Nucleus accumbens (tissue), 56 donors: ENCODE data around the gene KDM4B.
"Not testable (repeated sequence)": the region's sequence is repeated elsewhere in the genome, so short reads cannot be mapped to it uniquely, and the experiment has no call there.

Experiments
- DNase-seq, 56 donors: peaks; one replicate each; lab custom pipeline; 2025; lab: John Stamatoyannopoulos, UW

KDM4B gene

DNA sequence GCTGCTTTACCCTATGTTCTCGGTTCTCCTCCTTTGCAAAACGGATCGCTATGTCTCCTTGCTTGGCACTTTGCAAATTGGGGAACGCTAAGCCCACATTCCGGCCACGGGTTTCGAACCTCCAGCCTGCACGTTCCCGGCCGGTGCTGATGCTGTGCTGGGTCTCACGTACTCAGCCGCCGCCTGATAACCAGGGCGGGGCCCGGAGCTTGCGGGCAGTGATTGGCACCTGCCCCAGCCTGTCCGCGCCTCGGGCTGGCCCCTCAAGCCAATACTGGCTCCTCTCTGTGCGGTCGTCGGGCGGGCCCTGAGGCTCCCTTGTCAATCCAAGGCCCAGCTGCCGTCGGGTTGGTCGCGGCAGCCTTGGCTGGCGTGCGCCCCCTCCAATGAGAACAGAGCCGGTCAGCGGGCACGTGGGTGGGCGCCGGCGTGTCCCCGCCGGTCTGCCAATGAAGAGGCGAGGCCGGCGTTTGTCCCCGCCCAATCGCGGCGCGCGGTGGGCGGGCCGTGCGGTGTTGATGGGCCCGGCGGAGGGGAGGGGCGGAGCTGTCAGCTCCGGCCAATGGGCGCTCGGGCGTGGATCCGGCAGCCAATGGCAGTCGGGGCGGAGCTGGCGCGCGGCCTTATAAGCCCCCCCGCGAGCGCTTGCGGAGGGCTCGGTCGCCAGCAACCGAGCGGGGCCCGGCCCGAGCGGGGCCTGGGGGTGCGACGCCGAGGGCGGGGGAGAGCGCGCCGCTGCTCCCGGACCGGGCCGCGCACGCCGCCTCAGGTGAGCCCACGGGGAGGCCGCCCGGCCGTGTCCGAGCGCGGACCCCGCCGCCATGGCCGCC, at the start of gene KDM4B:
TSS of gene KDM4B (plus strand) at position 652 of the 830 bp plus-strand sequence. CDS start 63,778 bp downstream, outside the sequence.
- peak; percentile 85 to 100 (median 99) for DNase-seq

DNA sequence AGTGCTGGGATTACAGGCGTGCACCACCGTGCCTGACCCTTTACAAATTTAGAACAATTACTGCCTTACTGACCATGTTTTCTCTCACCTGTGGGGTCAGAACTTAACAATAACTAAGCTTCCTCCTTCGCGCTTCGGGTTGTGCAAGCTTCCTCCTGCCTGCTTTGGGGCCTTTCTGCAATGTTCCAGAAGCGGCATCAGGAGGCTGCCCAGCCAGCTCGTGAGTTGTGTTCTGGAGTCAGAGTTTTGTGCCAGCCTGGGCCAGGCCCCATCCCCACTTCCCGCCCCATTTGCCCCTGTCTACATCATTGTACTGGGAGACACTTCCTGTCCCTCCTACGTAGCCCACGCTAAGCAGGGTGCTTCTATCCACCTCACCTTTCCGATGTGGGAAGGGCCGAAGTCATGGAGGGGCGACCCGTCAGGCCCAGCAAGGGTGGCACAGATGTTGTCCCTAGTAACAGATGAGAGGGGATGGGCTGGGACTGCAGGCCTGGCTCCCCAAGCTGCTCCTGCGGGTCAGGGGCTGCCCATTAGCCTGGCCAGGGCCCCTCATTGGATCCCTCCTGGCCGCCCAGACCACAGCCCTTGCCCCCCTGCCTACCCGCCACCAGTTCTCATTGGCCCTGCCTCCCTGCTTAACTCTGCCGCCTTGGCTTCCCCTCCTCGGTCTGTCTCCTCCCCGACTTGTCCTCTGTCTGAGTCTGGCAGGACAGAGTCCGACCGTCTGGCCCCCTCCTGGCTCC, 46.2 kb upstream of the KDM4B start:
- peak in 2 of 56 donors; percentile 9 to 27 for DNase-seq

DNA sequence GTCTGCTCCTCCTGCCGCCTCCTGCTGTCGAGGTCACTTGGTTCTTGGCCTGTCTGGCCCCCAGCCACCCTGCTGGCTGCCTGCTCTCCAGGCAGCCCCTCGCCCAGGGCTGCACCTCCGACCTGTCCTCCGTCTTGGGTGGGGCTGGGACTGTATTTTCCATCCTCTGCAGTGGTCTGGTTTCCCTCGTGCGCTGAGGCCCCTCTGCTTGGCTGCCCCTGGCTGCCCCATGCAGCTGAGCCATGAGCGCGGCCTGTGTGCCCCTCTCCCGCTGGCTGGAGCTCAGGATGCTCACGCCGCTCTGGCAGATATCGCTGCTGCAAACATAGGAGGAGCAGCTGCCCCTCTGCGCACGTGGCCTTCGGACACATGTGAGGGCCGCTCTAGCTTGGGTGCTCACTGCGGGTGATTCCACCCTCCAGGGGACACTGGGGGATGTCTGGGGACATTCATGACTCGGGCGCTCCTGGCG, 45.6 kb upstream of the KDM4B start:
- DNase-seq: no peak

DNA sequence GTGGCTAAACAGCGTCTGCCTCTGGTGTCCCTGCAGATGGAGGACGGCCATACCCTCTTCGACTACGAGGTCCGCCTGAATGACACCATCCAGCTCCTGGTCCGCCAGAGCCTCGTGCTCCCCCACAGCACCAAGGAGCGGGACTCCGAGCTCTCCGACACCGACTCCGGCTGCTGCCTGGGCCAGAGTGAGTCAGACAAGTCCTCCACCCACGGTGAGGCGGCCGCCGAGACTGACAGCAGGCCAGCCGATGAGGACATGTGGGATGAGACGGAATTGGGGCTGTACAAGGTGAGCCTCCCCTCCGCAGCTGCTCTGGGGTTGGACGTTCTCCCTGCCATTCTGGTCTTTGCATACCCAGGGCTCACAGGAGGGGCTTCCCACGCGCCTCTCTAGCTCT, 39.7 kb upstream of the KDM4B start:
- DNase-seq: no peak

DNA sequence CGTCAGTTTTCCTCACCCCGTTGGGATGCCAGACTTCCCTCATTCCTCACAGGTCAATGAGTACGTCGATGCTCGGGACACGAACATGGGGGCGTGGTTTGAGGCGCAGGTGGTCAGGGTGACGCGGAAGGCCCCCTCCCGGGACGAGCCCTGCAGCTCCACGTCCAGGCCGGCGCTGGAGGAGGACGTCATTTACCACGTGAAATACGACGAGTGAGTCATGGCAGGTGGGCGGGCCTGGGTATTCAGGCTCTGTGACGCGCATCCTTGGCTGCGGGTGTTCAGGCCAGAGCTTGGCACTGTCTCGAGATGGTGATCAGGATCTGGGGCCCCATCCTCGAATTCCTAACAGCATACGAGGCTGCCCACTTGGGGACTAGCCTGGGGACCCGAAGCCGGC, 38.2 kb upstream of the KDM4B start:
- DNase-seq: no peak

DNA sequence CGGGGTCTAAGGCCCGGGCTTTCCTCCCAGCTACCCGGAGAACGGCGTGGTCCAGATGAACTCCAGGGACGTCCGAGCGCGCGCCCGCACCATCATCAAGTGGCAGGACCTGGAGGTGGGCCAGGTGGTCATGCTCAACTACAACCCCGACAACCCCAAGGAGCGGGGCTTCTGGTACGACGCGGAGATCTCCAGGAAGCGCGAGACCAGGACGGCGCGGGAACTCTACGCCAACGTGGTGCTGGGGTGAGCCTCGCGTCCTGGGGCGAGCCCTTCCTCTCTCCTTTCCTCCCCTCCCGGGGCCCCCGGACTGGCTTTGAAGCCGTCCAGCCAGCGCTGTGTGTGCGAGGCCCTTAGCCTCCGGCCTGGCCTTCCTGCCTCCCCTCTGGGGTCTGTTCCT, 36.2 kb upstream of the KDM4B start:
- no peak for DNase-seq

DNA sequence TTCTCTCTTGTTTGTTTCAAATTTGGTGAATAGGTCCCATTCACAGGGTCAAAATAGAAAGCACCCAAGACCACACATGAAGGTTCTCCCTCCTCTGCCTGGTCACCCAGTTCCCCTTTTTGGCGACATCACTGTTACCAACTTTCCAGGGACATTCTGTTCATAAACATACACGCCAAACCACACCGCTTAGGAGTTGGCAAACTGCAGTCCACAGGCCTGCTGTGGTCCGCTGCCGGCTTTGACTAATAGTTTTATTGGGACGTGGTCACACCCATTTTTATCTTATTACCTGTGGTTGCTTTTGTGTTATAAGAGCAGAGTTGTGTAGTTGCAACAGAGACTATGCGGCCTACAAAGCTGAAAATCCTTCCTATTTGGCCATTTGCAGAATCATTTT, 35.4 kb upstream of the KDM4B start:
- DNase-seq: peak in 1 of 56 donors; percentile 6

DNA sequence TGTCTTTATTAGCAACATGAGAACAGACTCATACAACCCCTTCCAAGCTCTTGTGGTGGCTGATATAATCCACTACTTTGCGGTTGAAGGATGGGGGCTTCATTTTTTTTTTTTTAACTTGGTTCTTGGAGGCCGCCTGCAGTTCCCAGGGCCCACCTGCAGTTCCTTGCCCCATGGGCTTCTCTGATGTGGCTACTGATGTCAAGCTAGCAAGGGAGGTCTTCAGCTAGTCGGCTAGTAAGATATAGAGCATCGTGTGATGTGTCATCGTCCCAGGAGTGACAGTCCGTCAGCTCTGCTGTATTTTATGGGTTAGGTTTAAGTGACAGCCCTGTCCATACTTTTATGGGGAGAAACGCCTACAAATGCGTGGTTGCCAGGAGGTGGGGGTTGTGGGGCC, 33.5 kb upstream of the KDM4B start:
- DNase-seq: no peak

DNA sequence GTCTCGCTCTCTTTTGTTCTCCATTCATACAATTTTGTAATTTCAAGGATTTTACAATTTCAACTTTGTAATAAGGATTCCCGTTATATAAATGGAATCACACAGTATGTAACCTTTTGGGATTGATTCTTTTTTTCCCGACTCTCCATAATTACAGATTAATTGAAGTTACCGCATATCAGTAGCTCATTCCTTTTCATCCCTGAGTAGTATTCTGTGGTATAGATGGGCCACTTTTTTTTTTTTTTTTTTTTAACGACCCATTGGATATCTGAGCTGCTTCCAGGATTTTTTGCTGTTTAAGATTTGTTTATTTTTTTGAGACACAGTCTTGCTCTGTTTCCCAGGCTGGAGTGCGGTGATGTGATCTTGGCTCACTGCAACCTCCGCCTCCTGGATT, 31.9 kb upstream of the KDM4B start:
- DNase-seq: no peak

DNA sequence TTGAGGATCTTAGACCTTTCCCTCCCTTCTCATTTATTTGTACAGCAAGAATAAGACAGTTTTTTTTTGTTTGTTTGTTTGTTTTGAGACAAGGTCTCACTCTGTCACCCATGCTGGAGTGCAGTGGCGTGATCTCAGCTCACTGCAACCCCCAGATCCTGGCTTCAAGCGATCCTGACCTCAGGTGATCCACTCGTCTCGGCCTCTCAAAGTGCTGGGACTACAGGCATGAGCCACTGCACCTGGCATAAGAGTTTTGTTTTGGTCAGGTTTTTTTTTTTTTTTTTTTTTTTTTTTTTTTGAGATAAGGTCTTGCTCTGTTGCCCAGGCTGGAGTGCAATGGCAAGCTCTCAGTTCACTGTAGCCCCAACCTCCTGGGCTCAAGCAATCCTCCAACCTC, 30.5 kb upstream of the KDM4B start:
- not testable (repeated sequence) for DNase-seq

DNA sequence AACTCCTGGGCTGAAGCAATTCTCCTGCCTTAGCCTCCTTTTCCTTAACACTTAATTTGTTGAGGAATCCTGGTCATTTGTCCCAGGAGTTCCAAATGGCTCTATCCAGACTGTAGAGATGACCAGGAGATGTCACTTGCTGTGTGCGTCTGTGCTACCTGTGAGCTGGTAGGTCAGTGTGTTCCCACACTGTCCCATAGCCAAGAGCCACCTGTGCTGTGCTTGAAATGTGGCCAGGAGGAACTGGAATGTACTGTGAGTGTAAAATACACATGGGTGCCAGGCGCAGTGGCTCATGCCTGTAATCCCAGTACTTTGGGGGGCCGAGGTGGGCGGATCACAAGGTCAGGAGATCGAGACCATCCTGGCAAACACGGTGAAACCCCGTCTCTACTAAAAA, 29.4 kb upstream of the KDM4B start:
- DNase-seq: no peak

DNA sequence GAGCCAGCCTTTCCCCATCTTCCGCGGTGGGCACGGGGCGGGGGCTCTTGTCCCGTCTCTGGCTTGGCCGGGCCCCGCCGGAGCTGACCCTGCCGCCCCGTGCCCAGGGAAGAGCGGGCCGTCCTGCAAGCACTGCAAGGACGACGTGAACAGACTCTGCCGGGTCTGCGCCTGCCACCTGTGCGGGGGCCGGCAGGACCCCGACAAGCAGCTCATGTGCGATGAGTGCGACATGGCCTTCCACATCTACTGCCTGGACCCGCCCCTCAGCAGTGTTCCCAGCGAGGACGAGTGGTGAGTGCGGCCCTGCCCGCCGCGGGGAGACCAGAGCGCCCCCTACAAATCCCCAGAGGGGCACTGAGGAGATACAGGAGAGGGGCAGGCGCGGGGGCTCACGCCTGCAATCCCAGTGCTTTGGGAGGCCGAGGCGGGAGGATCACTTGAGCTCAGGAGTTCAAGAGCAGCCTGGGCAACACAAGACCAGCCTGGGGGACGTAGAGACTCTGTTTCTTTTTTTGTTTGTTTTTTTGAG, 27.2 kb upstream of the KDM4B start:
- not testable (repeated sequence) for DNase-seq

DNA sequence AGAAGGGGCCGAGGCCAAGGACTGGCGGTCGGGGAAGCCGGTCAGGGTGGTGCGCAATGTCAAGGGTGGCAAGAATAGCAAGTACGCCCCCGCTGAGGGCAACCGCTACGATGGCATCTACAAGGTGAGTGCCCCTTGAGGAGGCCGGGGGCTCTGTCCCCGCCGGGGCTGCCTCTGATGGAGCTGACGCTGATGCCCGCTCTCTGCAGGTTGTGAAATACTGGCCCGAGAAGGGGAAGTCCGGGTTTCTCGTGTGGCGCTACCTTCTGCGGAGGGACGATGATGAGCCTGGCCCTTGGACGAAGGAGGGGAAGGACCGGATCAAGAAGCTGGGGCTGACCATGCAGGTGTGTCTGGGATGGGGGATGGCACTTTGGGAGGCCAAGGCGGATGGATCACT, 18.3 kb upstream of the KDM4B start:
- not testable (repeated sequence) for DNase-seq

DNA sequence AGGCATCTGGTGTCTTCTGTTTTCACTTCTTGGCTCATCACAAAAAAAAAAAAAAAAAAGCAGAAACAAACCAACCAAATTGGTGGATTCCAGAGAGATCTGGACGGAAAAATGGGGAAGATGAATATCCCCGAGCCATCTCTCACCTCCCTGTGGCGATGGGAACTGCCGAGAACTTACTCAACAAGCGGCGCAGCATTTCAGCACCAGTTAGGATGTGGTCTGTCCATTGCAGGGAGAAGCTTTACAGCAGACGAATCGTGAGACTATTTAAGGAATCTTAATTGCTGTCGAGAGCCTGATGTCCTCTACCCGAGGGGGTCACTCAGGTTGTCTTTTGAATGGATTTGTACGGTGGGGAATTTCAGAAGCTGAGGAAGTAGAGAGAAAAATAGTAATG, 17.3 kb upstream of the KDM4B start:
- no peak for DNase-seq

DNA sequence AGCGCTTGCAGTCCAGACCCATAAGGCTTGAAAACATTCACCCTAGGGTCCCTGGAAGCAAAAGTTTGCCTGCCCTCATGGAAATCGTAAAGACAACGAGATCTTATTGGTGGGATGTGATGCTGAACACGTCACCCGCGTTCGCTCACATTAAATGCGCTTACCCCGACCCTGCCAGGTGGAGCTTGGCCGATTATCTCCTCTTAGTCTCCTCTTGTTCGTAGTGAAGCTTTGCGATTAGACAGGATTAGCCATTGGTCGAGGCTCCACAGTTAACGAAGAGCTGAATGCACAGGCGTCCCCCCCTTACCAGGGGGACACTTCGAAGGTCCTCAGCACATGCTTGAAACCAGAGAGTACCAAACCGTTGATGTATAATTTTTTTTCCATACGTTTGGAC, 16.0 kb upstream of the KDM4B start:
- DNase-seq: no peak

DNA sequence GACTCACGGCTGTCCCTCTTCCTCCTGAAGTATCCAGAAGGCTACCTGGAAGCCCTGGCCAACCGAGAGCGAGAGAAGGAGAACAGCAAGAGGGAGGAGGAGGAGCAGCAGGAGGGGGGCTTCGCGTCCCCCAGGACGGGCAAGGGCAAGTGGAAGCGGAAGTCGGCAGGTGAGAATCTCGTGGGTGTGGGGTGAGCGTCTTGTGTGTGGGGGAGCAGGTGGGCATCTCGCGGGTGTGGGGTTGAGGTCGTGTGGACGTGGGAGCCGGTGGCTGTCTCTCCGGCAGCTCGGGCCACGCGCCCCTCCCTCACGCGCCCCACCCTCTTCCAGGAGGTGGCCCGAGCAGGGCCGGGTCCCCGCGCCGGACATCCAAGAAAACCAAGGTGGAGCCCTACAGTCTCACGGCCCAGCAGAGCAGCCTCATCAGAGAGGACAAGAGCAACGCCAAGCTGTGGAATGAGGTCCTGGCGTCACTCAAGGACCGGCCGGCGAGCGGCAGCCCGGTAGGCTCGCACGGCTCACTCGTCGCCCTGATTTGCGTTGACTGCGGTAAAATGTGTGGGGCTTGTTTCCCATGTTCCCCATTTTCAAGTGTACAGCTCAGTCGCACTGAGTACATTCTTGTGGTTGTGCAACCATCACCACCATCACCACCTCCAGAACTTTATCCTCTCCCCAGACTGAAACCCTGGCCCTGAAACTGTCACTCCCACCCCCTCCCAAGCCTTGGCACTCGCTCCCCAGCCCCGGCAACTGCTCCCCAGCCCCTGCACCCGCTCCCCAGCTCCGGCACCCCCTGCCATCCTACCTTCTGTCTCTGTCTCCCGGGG, 14.4 kb upstream of the KDM4B start:
- DNase-seq: not testable (repeated sequence)

DNA sequence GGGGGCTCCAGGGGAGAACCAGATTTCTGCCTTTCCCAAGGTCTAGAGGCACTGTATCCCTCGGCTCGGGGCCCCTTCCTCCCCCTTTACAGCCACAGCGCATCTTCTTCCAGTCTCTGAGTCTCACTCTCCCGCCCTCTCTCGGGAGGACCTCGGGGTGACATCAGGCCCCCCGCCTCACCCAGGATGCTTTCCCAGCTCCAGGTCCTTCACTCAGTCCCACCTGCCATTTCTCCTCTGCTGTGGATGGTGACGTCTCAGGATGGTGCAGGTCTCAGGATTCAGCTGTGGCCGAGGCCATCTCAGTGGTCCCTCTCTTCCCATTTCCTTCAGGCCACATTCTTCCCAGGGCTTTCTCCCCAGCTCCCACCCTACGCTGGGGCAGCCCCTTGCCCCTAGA, 13.6 kb upstream of the KDM4B start:
- no peak for DNase-seq

DNA sequence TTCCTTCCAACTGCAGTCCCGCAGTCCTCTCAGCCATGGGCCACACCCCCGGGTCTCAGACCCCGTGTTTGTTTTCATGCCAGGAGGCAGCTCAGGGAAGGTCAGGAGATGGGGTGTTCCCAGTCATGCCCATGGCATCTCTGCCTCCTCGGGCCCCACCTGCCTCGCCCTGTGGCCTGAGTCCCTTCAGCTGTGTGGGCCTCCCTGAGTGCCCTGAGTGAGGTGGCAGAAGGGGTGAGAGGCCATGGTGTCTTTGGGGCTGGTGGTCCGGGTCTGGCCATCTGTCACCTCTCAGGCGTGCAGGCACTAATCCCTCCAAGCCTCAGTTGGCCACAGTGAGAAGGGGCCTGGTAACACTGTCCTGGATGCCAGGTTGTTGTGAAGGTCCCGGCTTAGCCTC, 10.9 kb upstream of the KDM4B start:
- no peak for DNase-seq

DNA sequence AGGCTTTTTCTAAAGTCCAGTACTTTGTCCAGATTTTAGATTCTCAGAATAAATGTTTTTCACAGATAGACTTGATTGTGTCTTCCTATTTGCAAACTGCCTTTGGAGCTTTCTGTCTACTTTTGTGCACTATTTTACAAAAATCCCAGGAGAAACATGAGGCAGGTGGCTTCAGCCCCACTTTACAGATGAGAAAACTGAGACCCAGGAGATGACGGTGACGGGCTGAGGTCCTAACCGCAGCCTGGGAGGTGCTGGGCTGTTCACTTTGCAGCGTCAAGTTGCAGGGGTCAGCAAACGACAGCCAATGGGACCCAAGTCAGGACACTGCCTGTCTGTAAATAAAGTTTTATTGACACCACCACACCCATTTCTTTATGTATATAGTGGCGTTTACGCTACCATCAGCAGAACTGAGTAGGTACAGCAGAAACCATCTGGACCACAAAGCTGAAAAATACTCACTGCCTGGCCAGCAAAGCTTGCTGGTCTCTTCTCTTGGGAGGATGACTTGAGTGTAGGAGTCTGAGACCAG, 6.8 kb upstream of the KDM4B start:
- DNase-seq: no peak

DNA sequence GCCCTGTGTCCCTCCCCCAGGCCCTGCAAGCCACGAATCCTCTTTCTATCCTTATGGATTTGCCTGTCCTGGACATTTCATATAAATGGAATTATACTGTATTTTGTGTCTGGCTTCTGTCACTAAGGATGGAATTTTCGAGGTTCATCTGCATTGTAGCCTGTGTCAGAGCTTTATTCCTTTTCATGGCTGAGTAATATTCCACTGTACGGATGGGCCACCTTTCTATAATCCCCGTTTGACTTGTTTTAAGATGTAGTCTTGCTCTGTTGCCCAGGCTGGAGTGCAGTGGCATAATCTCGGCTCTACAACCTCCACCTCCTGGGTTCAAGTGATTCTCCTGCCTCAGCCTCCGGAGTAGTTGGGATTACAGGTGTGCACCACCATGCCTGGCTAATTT, 3.9 kb upstream of the KDM4B start:
- DNase-seq: no peak
